ENCODE data around the gene FAM180B.

DNA sequence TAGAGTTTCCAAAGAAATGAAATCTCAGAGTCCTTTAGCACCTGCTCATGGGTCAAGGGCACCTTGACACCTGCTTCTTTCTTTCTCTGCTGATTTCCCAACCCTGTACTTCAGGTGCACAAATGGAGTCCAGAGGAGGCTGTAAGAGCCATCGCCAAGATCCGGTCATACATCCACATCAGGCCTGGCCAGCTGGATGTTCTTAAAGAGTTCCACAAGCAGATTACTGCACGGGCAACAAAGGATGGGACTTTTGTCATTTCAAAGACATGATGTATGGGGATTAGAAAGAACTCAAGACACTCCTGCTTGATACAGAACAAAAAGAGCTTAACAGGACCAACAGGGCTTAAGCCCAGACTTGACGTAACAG, 15.1 kb upstream of the FAM180B start:
- TF ChIP-seq, protein P1, sequence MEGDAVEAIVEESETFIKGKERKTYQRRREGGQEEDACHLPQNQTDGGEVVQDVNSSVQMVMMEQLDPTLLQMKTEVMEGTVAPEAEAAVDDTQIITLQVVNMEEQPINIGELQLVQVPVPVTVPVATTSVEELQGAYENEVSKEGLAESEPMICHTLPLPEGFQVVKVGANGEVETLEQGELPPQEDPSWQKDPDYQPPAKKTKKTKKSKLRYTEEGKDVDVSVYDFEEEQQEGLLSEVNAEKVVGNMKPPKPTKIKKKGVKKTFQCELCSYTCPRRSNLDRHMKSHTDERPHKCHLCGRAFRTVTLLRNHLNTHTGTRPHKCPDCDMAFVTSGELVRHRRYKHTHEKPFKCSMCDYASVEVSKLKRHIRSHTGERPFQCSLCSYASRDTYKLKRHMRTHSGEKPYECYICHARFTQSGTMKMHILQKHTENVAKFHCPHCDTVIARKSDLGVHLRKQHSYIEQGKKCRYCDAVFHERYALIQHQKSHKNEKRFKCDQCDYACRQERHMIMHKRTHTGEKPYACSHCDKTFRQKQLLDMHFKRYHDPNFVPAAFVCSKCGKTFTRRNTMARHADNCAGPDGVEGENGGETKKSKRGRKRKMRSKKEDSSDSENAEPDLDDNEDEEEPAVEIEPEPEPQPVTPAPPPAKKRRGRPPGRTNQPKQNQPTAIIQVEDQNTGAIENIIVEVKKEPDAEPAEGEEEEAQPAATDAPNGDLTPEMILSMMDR (tag by site-specific recombination; IDR thresholded peaks at IDR 0.05): no peak
- TF ChIP-seq ZNF747 (tag by site-specific recombination; IDR thresholded peaks at IDR 0.05) (no peak), ZNF157 (tag by site-specific recombination; IDR thresholded peaks at IDR 0.05) (no peak), ZNF121 (tag by site-specific recombination; IDR thresholded peaks at IDR 0.05) (no peak), ZNF830 (tag by site-specific recombination; IDR thresholded peaks at IDR 0.05; ENCODE audit: low read depth) (no peak), ZNF366 (tag by site-specific recombination; conservative IDR thresholded peaks at IDR 0.05) (no peak), PRDM1 (tag by site-specific recombination; IDR thresholded peaks at IDR 0.05) (no peak), HOXA7 (CRISPR knock-in tag; IDR thresholded peaks at IDR 0.05; ENCODE audit: borderline replicate concordance) (no peak), KLF10 (tag by site-specific recombination; IDR thresholded peaks at IDR 0.05) (no peak), YY1 (tag by site-specific recombination; IDR thresholded peaks at IDR 0.05) (no peak), ZNF776 (tag by site-specific recombination; IDR thresholded peaks at IDR 0.05; ENCODE audit: borderline replicate concordance) (no peak), ZNF473 (tag by site-specific recombination; IDR thresholded peaks at IDR 0.05) (no peak), ZNF707 (tag by site-specific recombination; IDR thresholded peaks at IDR 0.05) (no peak), SETDB1 (IDR thresholded peaks at IDR 0.05; ENCODE audit: insufficient read length, low read length) (no peak)

Measured in HEK293 (cell line).